GM12878 (cell line): Measurements from ENCODE around the gene MAP4K4. TPM values are rescaled to one million over a fixed set of nuclear protein-coding genes. Genes with fewer than 3 reads are reported as not detected.

ENCODE experiments used
- ATAC-seq: fragments of 200-7000 bp; cut with Tn5 transposase; 3 replicates; pipeline ENCODE4 v1.9.1; 2020; ENCODE audit warnings: mild to moderate bottlenecking, moderate library complexity
- BruUV-seq: library from RNA; stranded (reverse); fragments of 400-500 nt; replicated peaks from 2 replicates; lab custom pipeline; 2021; lab: Mats Ljungman, UMichigan
- CTCF ChIA-PET: fragments of 300-600 bp; sonication (Branson Sonifier 250); formaldehyde crosslinking; extraction: SDS; loops from one replicate; lab custom pipeline; 2021; ENCODE audit warnings: inconsistent platforms; lab: Yijun Ruan, JAX
- POLR2A ChIA-PET: fragments of 350-600 bp; formaldehyde crosslinking; extraction: SDS; loops from one replicate; lab custom pipeline; 2021; ENCODE audit warnings: inconsistent platforms; lab: Charles Lee
- RAD21 ChIA-PET: fragments of 300-600 bp; sonication (Branson Sonifier 250); formaldehyde crosslinking; loops from one replicate; lab custom pipeline; 2023; ENCODE audit warnings: antibody characterized with exemption; ENCODE audit not compliant: unreplicated experiment; lab: Charles Lee
- SMC1A ChIA-PET: fragments of 300-600 bp; sonication (Branson Sonifier 250); formaldehyde crosslinking; loops from one replicate; lab custom pipeline; 2023; ENCODE audit not compliant: unreplicated experiment, uncharacterized antibody; lab: Charles Lee
- DNase-seq: peaks from one replicate; pipeline ENCODE4 v3.0.0-alpha.2; 2011; ENCODE audit warnings: low read depth, low spot score
- FAIRE-seq: peaks from 3 replicates; lab custom pipeline; 2011; peaks lifted over from hg19 to GRCh38; lab: Jason Lieb, UNC
- H2AFZ ChIP-seq: 2 replicates; pipeline ENCODE4 v1.6.0; 2011; ENCODE audit warnings: low read depth, low read length, control low read depth; ENCODE audit not compliant: control insufficient read depth
- H3K27ac ChIP-seq: 2 replicates; pipeline ENCODE4 v1.5.1; 2011; ENCODE audit warnings: control low read depth; ENCODE audit not compliant: control insufficient read depth, insufficient read depth
- H3K27me3 ChIP-seq, 2 experiments: replicated peaks in 1 of 2; 2 replicates each; pipeline versions ENCODE4 v1.6.0 to v1.6.1; 2011; ENCODE audit warnings: low read length in 1 of 2; ENCODE audit not compliant: control insufficient read depth in 2 of 2, insufficient read depth in 2 of 2
- H3K36me3 ChIP-seq, 2 experiments: 2 replicates each; pipeline ENCODE4 v1.5.1; 2011; ENCODE audit warnings: low read length in 1 of 2; ENCODE audit not compliant: control insufficient read depth in 2 of 2, insufficient read depth in 2 of 2
- H3K4me1 ChIP-seq: 2 replicates; pipeline ENCODE4 v1.6.1; 2011; ENCODE audit warnings: mild to moderate bottlenecking, low read length, moderate library complexity, mixed read lengths; ENCODE audit not compliant: control insufficient read depth, insufficient read depth
- H3K4me2 ChIP-seq: 2 replicates; pipeline ENCODE4 v1.6.0; 2011; ENCODE audit warnings: control low read depth; ENCODE audit not compliant: control insufficient read depth, insufficient read depth
- H3K4me3 ChIP-seq: fragments of 200-600 bp; sonication (generic); 2 replicates; pipeline ENCODE4 v1.5.1; 2016
- H3K79me2 ChIP-seq: 2 replicates; pipeline ENCODE4 v1.6.0; 2011; ENCODE audit warnings: low read length; ENCODE audit not compliant: control insufficient read depth, insufficient read depth
- H3K9ac ChIP-seq: 2 replicates; pipeline ENCODE4 v1.8.0; 2011; ENCODE audit warnings: low read length, control low read depth, mixed read lengths; ENCODE audit not compliant: control insufficient read depth, insufficient read depth
- H3K9me3 ChIP-seq: replicated peaks from 3 replicates; pipeline ENCODE4 v1.5.1; 2011; ENCODE audit warnings: mild to moderate bottlenecking, low read length; ENCODE audit not compliant: control insufficient read depth, insufficient read depth
- H4K20me1 ChIP-seq: 2 replicates; pipeline ENCODE4 v1.6.0; 2011; ENCODE audit not compliant: control insufficient read depth, insufficient read depth
- IKZF2 ChIP-seq, 2 experiments: fragments of 450-650 bp; IDR thresholded peaks; 2 replicates each; pipeline ENCODE4 v1.6.1; 2017; ENCODE audit warnings: mild to moderate bottlenecking in 2 of 2, moderate library complexity in 2 of 2
- MEF2A ChIP-seq: IDR thresholded peaks from 2 replicates; pipeline ENCODE4 v1.6.1; 2011; ENCODE audit warnings: low read depth, mild to moderate bottlenecking, low read length, moderate library complexity; ENCODE audit not compliant: insufficient read depth
- RAD21 ChIP-seq: IDR thresholded peaks from 2 replicates; pipeline ENCODE4 v1.6.1; 2011; ENCODE audit warnings: mild to moderate bottlenecking, low read depth, low read length, moderate library complexity; ENCODE audit not compliant: insufficient read depth
- RFX5 ChIP-seq: IDR thresholded peaks from 2 replicates; pipeline ENCODE4 v1.6.1; 2011; ENCODE audit warnings: low read depth, low read length, improper control_type of control experiment
- SKIL ChIP-seq: fragments of 450-650 bp; IDR thresholded peaks from 2 replicates; pipeline ENCODE4 v1.6.1; 2017; ENCODE audit warnings: mild to moderate bottlenecking, low read depth, inconsistent platforms; ENCODE audit not compliant: poor library complexity, severe bottlenecking
- SMC3 ChIP-seq: IDR thresholded peaks from 2 replicates; pipeline ENCODE4 v1.6.1; 2011; ENCODE audit warnings: low read length, improper control_type of control experiment, borderline replicate concordance
- WGBS: methylation state at CpG from one replicate; pipeline ENCODE4 v1.1.6; 2016; ENCODE audit warnings: low lambda C conversion rate; ENCODE audit not compliant: insufficient replicate concordance, insufficient coverage; ENCODE audit errors: missing lambda C conversion rate; 5-methylcytosine and 5-hydroxymethylcytosine counted together
- in situ Hi-C: fragments of 300-500 bp; cut with MboI; formaldehyde crosslinking; loops from 9 replicates; pipeline ENCODE4 v1.14.3; 2018; ENCODE audit warnings: mixed read lengths
- intact Hi-C: fragments of 100-400 bp; cut with micrococcal nuclease; formaldehyde crosslinking; loops from one replicate; pipeline ENCODE4 v1.14.2; 2022; ENCODE audit not compliant: unreplicated experiment
- polyA plus RNA-seq, 11 experiments: library from polyadenylated mRNA; depleted of rRNA in 4 of 11; unstranded in 6 of 11; stranded (reverse) in 5 of 11; fragments of >200 nt; fragmentation: Nextera tagmentation in 4 of 11; fragmentation: Illumina TruSeq in 1 of 11; extraction: Ambion mirVana in 4 of 11; extraction: Trizol in 1 of 11; gene quantifications; 1 replicate in 1 of 11; 2 replicates in 10 of 11; pipeline versions ENCODE4 v1.2.1 to v1.2.3, GENCODE V29; 2011 to 2016; ENCODE audit warnings: inconsistent platforms in 2 of 11, missing spikeins in 2 of 11, low read depth in 1 of 11
- total RNA-seq, 4 experiments: library from RNA; depleted of rRNA in 3 of 4; stranded (reverse); fragments of >200 nt in 3 of 4; fragmentation: Illumina TruSeq in 1 of 4; extraction: Trizol in 1 of 4; gene quantifications; 2 replicates each; pipeline versions ENCODE4 v1.2.1 to v1.2.3, GENCODE V29; 2013 to 2021
- TF ChIP-seq, protein P1 (sequence below): IDR thresholded peaks from 2 replicates; pipeline ENCODE4 v1.6.1; 2011; ENCODE audit warnings: mild to moderate bottlenecking, low read depth, low read length, moderate library complexity; ENCODE audit not compliant: insufficient replicate concordance
- TF ChIP-seq, protein P2 (sequence below): fragments of 450-650 bp; formaldehyde crosslinking; IDR thresholded peaks from 2 replicates; pipeline ENCODE4 v1.4.0; 2020; ENCODE audit warnings: mild to moderate bottlenecking, moderate library complexity
- TF ChIP-seq, protein P3 (sequence below), 3 experiments: IDR thresholded peaks in 2 of 3; conservative IDR thresholded peaks in 1 of 3; 2 replicates each; pipeline ENCODE4 v1.5.1; 2011; ENCODE audit warnings: low read depth in 3 of 3, low read length in 3 of 3, mild to moderate bottlenecking in 3 of 3, control low read depth in 2 of 3, moderate library complexity in 2 of 3, inconsistent platforms in 1 of 3, mixed read lengths in 1 of 3; ENCODE audit not compliant: control insufficient read depth in 2 of 3, insufficient read depth in 1 of 3; ENCODE audit errors: extremely low read depth in 1 of 3

Gene MAP4K4
- total and polyA plus RNA-seq, 10 of the 15 experiments (the other 5 are each of a cell fraction or from before 2014, with no cell fraction given) = 1.9 to 50.4 (median 9.7) TPM

DNA sequence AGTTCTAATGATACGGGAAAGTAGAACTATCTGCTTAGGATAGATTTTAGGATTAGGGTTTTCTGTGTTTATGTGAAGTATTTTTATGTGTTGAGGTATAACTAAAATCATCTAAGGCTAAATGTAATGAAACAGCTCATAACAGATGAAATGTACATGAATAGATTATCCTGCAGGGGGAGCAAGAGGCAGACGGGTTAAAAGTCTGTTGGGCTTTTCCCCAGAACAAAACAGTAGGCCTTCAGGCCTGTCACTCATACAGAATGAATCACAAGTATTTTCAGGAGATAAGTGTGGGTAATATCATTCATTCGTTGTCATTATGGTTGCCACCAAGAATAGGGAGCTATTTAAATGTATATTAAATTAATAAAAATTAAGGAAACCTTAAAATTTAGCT, 186.4 kb downstream of the MAP4K4 start:
- BruUV-seq = no TSS peak
- 8% methylated on average over 3 of the region's 3 CpGs for WGBS
- no peak overlapping the region for H3K4me2 ChIP-seq
- peak; percentile 84 for FAIRE-seq
- ChIA-PET RAD21 (interaction anchor here (0.6 to 3.7 kb wide), 48 partner anchors 10 to 565 kb away, joined by 3 to 113 read pairs (median 4); no protein-coding TSS in a partner anchor), SMC1A (interaction anchor here (0.7 to 7.5 kb wide), 52 partner anchors 9 to 567 kb away, joined by 3 to 105 read pairs (median 5); partner anchors contain the start of gene IL18R1), POLR2A (interaction anchor here (0.9 to 1.5 kb wide), 3 partner anchors 14 to 136 kb away, joined by 3 to 5 read pairs (median 3); no protein-coding TSS in a partner anchor), CTCF (interaction anchor here (0.5 to 7.5 kb wide), 77 partner anchors 8 to 568 kb away, joined by 3 to 169 read pairs (median 4); partner anchors contain the start of genes IL18RAP and IL1R2)
- no peaks in the 10 kb centered on the region for H3K27me3 ChIP-seq
- no peaks in the 10 kb centered on the region for H3K4me1 ChIP-seq
- ATAC-seq = peak; percentile 95
- no peak overlapping the region for H3K4me3 ChIP-seq
- H4K20me1 ChIP-seq = no peaks in the 10 kb centered on the region
- no peaks in the 10 kb centered on the region for H3K79me2 ChIP-seq
- in situ Hi-C loops = loop anchor here (5.0 to 10.0 kb wide), 2 partner anchors 358 to 561 kb away; no protein-coding TSS in a partner anchor
- H3K9ac ChIP-seq = no peak overlapping the region
- intact Hi-C loops = loop anchor here (1.0 to 5.0 kb wide), 5 partner anchors 121 to 565 kb away; partner anchors contain the start of gene IL18R1
- no peaks in the 10 kb centered on the region for H3K36me3 ChIP-seq
- no peak overlapping the region for H3K27ac ChIP-seq
- H3K9me3 ChIP-seq = no peaks in the 10 kb centered on the region
- H2AFZ ChIP-seq = no peak overlapping the region
- no peak for DNase-seq
- TF ChIP-seq SKIL (peak; percentile 52), MEF2A (no peak), IKZF2 (IDR thresholded peaks at IDR 0.05) (no peak), RFX5 (no peak), RAD21 (peak; percentile 64), SMC3 (peak; percentile 72; the same call in 1 of the 2 replicates)
- TF ChIP-seq, protein P1, sequence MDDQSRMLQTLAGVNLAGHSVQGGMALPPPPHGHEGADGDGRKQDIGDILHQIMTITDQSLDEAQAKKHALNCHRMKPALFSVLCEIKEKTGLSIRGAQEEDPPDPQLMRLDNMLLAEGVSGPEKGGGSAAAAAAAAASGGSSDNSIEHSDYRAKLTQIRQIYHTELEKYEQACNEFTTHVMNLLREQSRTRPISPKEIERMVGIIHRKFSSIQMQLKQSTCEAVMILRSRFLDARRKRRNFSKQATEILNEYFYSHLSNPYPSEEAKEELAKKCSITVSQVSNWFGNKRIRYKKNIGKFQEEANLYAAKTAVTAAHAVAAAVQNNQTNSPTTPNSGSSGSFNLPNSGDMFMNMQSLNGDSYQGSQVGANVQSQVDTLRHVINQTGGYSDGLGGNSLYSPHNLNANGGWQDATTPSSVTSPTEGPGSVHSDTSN = peak; percentile 86
- TF ChIP-seq, protein P2, sequence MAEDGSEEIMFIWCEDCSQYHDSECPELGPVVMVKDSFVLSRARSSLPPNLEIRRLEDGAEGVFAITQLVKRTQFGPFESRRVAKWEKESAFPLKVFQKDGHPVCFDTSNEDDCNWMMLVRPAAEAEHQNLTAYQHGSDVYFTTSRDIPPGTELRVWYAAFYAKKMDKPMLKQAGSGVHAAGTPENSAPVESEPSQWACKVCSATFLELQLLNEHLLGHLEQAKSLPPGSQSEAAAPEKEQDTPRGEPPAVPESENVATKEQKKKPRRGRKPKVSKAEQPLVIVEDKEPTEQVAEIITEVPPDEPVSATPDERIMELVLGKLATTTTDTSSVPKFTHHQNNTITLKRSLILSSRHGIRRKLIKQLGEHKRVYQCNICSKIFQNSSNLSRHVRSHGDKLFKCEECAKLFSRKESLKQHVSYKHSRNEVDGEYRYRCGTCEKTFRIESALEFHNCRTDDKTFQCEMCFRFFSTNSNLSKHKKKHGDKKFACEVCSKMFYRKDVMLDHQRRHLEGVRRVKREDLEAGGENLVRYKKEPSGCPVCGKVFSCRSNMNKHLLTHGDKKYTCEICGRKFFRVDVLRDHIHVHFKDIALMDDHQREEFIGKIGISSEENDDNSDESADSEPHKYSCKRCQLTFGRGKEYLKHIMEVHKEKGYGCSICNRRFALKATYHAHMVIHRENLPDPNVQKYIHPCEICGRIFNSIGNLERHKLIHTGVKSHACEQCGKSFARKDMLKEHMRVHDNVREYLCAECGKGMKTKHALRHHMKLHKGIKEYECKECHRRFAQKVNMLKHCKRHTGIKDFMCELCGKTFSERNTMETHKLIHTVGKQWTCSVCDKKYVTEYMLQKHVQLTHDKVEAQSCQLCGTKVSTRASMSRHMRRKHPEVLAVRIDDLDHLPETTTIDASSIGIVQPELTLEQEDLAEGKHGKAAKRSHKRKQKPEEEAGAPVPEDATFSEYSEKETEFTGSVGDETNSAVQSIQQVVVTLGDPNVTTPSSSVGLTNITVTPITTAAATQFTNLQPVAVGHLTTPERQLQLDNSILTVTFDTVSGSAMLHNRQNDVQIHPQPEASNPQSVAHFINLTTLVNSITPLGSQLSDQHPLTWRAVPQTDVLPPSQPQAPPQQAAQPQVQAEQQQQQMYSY (CRISPR knock-in tag) = no peak
- TF ChIP-seq, protein P3, sequence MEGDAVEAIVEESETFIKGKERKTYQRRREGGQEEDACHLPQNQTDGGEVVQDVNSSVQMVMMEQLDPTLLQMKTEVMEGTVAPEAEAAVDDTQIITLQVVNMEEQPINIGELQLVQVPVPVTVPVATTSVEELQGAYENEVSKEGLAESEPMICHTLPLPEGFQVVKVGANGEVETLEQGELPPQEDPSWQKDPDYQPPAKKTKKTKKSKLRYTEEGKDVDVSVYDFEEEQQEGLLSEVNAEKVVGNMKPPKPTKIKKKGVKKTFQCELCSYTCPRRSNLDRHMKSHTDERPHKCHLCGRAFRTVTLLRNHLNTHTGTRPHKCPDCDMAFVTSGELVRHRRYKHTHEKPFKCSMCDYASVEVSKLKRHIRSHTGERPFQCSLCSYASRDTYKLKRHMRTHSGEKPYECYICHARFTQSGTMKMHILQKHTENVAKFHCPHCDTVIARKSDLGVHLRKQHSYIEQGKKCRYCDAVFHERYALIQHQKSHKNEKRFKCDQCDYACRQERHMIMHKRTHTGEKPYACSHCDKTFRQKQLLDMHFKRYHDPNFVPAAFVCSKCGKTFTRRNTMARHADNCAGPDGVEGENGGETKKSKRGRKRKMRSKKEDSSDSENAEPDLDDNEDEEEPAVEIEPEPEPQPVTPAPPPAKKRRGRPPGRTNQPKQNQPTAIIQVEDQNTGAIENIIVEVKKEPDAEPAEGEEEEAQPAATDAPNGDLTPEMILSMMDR (IDR thresholded peaks at IDR 0.05 in 2 of 3, conservative IDR thresholded peaks at IDR 0.05 in 1 of 3; ENCODE audit: control insufficient read depth in 2 of 3, extremely low read depth in 1 of 3, insufficient read depth in 1 of 3, low read depth in 3 of 3, low read length in 3 of 3) = peak; percentile 50 to 70 (median 63); a peak in 5 of 6 replicates
